Neural cell (in vitro differentiated cells): Measurements from ENCODE around the gene HACD4.

Source experiments
- EP300 ChIP-seq: fragments of 450-650 bp; conservative IDR thresholded peaks from 2 replicates; pipeline ENCODE4 v1.6.1; 2014; ENCODE audit warnings: antibody characterized with exemption, mild to moderate bottlenecking, moderate library complexity; ENCODE audit not compliant: poor library complexity, severe bottlenecking
- TF ChIP-seq, protein P1 (sequence below): fragments of 450-650 bp; IDR thresholded peaks from 2 replicates; pipeline ENCODE4 v1.5.1; 2014; ENCODE audit warnings: antibody characterized with exemption, mild to moderate bottlenecking, moderate library complexity; ENCODE audit not compliant: poor library complexity, severe bottlenecking

DNA sequence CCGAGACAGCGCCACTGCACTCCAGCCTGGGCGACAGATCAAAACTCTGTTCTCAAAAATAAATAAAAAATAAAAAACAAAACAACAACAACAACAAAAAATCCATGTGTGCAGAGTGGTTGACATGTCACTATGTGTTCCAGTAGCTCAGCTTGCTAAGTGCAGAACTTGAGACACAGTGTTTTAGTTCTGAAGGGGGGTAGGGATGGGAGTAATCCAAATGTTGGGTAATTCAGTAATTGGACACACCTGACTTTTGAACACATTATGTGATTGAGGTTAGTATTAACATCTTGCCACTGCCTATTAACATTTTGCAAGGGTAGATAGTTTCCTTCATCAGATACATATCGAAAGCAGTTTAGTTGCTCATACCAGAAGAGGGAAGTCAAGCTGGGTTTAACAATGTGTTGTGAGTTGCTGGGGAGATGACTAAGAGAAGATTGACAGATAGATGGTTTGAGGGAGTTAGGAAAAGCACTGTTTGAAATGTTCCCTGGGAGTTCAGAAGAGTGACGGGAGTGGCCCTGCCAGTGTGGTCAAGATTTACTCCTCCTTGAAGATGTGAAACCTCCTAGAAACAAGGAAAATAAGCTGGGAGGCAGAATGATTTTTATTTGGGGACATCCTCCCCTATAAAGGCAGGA lies 928 bp downstream of the HACD4 start:
- TF ChIP-seq, protein P1, sequence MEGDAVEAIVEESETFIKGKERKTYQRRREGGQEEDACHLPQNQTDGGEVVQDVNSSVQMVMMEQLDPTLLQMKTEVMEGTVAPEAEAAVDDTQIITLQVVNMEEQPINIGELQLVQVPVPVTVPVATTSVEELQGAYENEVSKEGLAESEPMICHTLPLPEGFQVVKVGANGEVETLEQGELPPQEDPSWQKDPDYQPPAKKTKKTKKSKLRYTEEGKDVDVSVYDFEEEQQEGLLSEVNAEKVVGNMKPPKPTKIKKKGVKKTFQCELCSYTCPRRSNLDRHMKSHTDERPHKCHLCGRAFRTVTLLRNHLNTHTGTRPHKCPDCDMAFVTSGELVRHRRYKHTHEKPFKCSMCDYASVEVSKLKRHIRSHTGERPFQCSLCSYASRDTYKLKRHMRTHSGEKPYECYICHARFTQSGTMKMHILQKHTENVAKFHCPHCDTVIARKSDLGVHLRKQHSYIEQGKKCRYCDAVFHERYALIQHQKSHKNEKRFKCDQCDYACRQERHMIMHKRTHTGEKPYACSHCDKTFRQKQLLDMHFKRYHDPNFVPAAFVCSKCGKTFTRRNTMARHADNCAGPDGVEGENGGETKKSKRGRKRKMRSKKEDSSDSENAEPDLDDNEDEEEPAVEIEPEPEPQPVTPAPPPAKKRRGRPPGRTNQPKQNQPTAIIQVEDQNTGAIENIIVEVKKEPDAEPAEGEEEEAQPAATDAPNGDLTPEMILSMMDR = no peak
- no peak for TF ChIP-seq EP300
